Muscle of leg (tissue), 11 donors: Measurements from ENCODE around the gene GPR160. TPM values are rescaled to one million over a fixed set of nuclear protein-coding genes. Genes with fewer than 3 reads are reported as not detected.

Experiments
- DNase-seq: peaks from one replicate; pipeline ENCODE4 v3.0.0; 2013
- H3K27ac ChIP-seq: one replicate; pipeline ENCODE4 v1.5.1; 2013; ENCODE audit warnings: mild to moderate bottlenecking, low read length, control low read depth
- H3K27me3 ChIP-seq: one replicate; pipeline ENCODE4 v1.6.1; 2013; ENCODE audit warnings: low read length; ENCODE audit not compliant: control insufficient read depth, insufficient read depth
- H3K36me3 ChIP-seq: one replicate; pipeline ENCODE4 v1.6.1; 2013; ENCODE audit warnings: low read length; ENCODE audit not compliant: control insufficient read depth, insufficient read depth
- H3K4me1 ChIP-seq: one replicate; pipeline ENCODE4 v1.6.1; 2013; ENCODE audit warnings: low read length; ENCODE audit not compliant: control insufficient read depth, insufficient read depth
- H3K4me3 ChIP-seq: one replicate; pipeline ENCODE4 v1.5.1; 2013; ENCODE audit warnings: low read length, control low read depth
- H3K9me3 ChIP-seq: replicated peaks from 2 replicates; pipeline ENCODE4 v1.6.1; 2013; ENCODE audit warnings: low read depth, low read length; ENCODE audit not compliant: control insufficient read depth
- WGBS: methylation state at CpG from one replicate; pipeline ENCODE4 v1.1.5; 2013; ENCODE audit warnings: missing lambda C conversion rate; ENCODE audit not compliant: insufficient coverage; 5-methylcytosine and 5-hydroxymethylcytosine counted together
- polyA plus RNA-seq, 8 donors: library from polyadenylated mRNA; unstranded; fragments of 120-200 nt; gene quantifications; one replicate each; pipeline versions ENCODE4 v1.2.1 to v1.2.3, GENCODE V29; 2013; ENCODE audit warnings: inconsistent platforms in 1 of 8, low replicate concordance in 1 of 8; ENCODE audit not compliant: insufficient read length in 8 of 8, insufficient read depth in 1 of 8
- total RNA-seq: library from RNA; stranded (reverse); fragments of 120-200 nt; gene quantifications from one replicate; pipeline ENCODE4 v1.2.4, GENCODE V29; 2013

Gene GPR160
- total and polyA plus RNA-seq, 9 donors: 1.2 to 14.0 (median 2.8) TPM

DNA sequence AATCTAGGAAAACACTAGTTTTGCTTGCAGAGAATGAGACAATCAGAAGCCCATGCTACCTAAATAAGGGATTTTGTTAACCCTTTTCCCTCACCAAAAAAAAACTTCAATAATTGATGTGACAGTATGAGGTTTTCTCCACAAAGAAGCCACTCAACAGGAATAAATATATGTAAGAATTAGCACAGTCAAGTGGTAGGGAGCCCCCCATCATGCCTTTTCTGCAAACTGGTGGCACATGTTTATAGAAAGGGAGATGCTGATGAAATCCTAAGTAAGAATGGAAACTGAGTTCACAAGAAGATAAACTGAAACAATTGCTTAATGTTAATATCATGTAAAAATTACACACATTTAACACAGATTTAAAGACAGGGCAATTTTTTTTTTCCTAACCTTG lies 92.7 kb downstream of the GPR160 start:
- H3K4me1 ChIP-seq: no peaks in the 10 kb centered on the region
- DNase-seq: no peak
- H3K27ac ChIP-seq: no peak overlapping the region
- no peaks in the 10 kb centered on the region for H3K27me3 ChIP-seq
- peaks cover 23% of the 10 kb centered on the region for H3K36me3 ChIP-seq
- no peak overlapping the region for H3K4me3 ChIP-seq
- peaks cover 4% of the 10 kb centered on the region for H3K9me3 ChIP-seq

DNA sequence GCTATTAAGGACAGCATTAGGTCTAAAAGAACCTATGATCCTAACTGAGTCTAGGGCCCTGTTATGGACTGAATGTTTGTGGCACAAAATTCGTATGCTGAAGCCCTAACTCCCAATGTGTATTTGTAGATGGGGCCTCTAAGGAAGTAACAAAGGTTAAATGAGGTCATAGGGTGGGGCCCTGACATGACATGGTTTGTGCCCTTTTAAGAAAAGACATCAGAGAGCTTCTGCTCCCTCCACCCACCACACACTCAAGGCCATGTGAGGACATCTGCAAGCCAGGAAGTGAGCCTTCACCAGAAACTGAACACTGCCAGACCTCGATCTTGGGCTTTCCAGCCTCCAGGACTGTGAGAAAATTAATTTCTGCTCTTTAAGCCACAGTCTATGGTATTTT lies 94.5 kb downstream of the GPR160 start:
- Histone ChIP-seq H3K9me3 (peaks cover 4% of the 10 kb centered on the region), H3K36me3 (peaks cover 26% of the 10 kb centered on the region), H3K27me3 (no peaks in the 10 kb centered on the region), H3K4me1 (no peaks in the 10 kb centered on the region), H3K27ac (no peak overlapping the region), H3K4me3 (no peak overlapping the region)
- 80% methylated on average over 1 of the region's 2 CpGs for WGBS
- no peak for DNase-seq

Other genes with a start within 250 kb of the GPR160 start
- 0.09 TPM for gene LRRIQ4, start 225.1 kb upstream of the GPR160 start, total RNA-seq
- gene LRRIQ4, start 225.1 kb upstream of the GPR160 start, polyA plus RNA-seq: under 1 TPM in 6 of 8 donors, not detected in 2; 0.07 to 0.13 (median 0.12) TPM
- gene LRRC34, start 225.1 kb upstream of the GPR160 start, total RNA-seq: 4.3 TPM
- gene LRRC34, start 225.1 kb upstream of the GPR160 start, polyA plus RNA-seq: 1 to 10 TPM; 2.8 to 5.9 (median 3.7) TPM
- gene LRRC31, start 168.1 kb upstream of the GPR160 start, total RNA-seq: not detected
- under 1 TPM in 1 of 8 donors, not detected in 7; 0.21 TPM for gene LRRC31, start 168.1 kb upstream of the GPR160 start, polyA plus RNA-seq
- not detected for gene SAMD7, start 126.4 kb upstream of the GPR160 start, total RNA-seq
- under 1 TPM in 1 of 8 donors, not detected in 7; 0.14 TPM for gene SAMD7, start 126.4 kb upstream of the GPR160 start, polyA plus RNA-seq
- 53.7 TPM for gene SEC62, start 71.2 kb upstream of the GPR160 start, total RNA-seq
- gene SEC62, start 71.2 kb upstream of the GPR160 start, polyA plus RNA-seq: 10 to 100 TPM; 56.8 to 96.2 (median 72.3) TPM
- 16.8 TPM for gene PHC3, start 143.7 kb downstream of the GPR160 start, total RNA-seq
- gene PHC3, start 143.7 kb downstream of the GPR160 start, polyA plus RNA-seq: 10 to 100 TPM; 11.0 to 19.2 (median 14.6) TPM
- 23.9 TPM for gene PRKCI, start 184.4 kb downstream of the GPR160 start, total RNA-seq
- gene PRKCI, start 184.4 kb downstream of the GPR160 start, polyA plus RNA-seq: 10 to 100 TPM; 14.1 to 24.7 (median 17.6) TPM